ENCODE data around the gene MSS51.
A peak's percentile ranks its signal among the peaks of the same experiment; 100 is the strongest.

DNA sequence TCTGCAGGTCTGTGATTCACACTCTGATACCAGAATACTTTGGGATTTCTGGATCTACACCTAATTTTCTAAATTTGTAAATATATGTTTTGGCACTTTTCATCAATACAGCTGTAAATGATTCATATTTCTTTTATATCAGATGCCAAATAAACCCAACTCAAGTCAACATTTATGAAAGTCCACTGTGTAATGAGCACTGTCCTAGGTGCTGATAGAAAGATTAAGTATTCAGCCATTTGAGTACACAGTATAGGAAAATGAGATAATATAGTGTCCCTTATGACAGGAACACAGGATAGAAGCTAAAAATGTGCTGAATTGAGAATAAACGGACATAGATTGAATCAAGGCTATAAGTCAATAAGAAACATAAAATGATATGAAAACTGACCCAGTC is 25.9 kb downstream of the MSS51 start:
- TF ChIP-seq TCF12 (IDR thresholded peaks at IDR 0.05; ENCODE audit: low read depth) (no peak), EP300 (IDR thresholded peaks at IDR 0.05; ENCODE audit: borderline replicate concordance) (no peak), CREB1 (IDR thresholded peaks at IDR 0.05; ENCODE audit: low read depth) (no peak), TAF1 (IDR thresholded peaks at IDR 0.05; ENCODE audit: low read depth) (no peak), YY1 (IDR thresholded peaks at IDR 0.05; ENCODE audit: low read depth) (no peak), TEAD4 (IDR thresholded peaks at IDR 0.05) (no peak)
- TF ChIP-seq, protein P1, sequence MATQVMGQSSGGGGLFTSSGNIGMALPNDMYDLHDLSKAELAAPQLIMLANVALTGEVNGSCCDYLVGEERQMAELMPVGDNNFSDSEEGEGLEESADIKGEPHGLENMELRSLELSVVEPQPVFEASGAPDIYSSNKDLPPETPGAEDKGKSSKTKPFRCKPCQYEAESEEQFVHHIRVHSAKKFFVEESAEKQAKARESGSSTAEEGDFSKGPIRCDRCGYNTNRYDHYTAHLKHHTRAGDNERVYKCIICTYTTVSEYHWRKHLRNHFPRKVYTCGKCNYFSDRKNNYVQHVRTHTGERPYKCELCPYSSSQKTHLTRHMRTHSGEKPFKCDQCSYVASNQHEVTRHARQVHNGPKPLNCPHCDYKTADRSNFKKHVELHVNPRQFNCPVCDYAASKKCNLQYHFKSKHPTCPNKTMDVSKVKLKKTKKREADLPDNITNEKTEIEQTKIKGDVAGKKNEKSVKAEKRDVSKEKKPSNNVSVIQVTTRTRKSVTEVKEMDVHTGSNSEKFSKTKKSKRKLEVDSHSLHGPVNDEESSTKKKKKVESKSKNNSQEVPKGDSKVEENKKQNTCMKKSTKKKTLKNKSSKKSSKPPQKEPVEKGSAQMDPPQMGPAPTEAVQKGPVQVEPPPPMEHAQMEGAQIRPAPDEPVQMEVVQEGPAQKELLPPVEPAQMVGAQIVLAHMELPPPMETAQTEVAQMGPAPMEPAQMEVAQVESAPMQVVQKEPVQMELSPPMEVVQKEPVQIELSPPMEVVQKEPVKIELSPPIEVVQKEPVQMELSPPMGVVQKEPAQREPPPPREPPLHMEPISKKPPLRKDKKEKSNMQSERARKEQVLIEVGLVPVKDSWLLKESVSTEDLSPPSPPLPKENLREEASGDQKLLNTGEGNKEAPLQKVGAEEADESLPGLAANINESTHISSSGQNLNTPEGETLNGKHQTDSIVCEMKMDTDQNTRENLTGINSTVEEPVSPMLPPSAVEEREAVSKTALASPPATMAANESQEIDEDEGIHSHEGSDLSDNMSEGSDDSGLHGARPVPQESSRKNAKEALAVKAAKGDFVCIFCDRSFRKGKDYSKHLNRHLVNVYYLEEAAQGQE (IDR thresholded peaks at IDR 0.05; ENCODE audit: low read depth), result peak; percentile 81
